NAMALWA (cell line): Measurements from ENCODE around the gene ADORA2B.
A peak's percentile ranks its signal among the peaks of the same experiment; 100 is the strongest.
"Not testable (repeated sequence)": the region's sequence is repeated elsewhere in the genome, so short reads cannot be mapped to it uniquely, and the experiment has no call there.

ENCODE experiments used
- DNase-seq: peaks from one replicate; pipeline ENCODE4 v3.0.0-alpha.2; 2015; ENCODE audit warnings: low spot score

The ADORA2B gene

GRCh38 chr17:15944759-15945526 lies at the start of gene ADORA2B:
Gene ADORA2B, plus strand, starts transcription at chr17:15945130. Its CDS starts 119 bp downstream, at chr17:15945249.
- DNase-seq: no peak

GRCh38 chr17:15896277-15896676 lies 48.7 kb upstream of the ADORA2B start:
- no peak for DNase-seq

GRCh38 chr17:15896834-15897233 lies 48.1 kb upstream of the ADORA2B start:
- no peak for DNase-seq

GRCh38 chr17:15899596-15899995 lies 45.3 kb upstream of the ADORA2B start:
- not testable (repeated sequence) for DNase-seq

GRCh38 chr17:15900871-15901270 lies 44.1 kb upstream of the ADORA2B start:
- DNase-seq: peak; percentile 1

- not testable (repeated sequence) for DNase-seq
These were observed 39.7 kb upstream of the ADORA2B start for GRCh38 chr17:15905236-15905635.

GRCh38 chr17:15907290-15907689 lies 37.6 kb upstream of the ADORA2B start:
- DNase-seq: no peak

- DNase-seq: no peak
These were observed 36.6 kb upstream of the ADORA2B start for GRCh38 chr17:15908378-15908777.

GRCh38 chr17:15909481-15909991 lies 35.4 kb upstream of the ADORA2B start:
- DNase-seq: no peak

- no peak for DNase-seq
These were observed 34.1 kb upstream of the ADORA2B start for GRCh38 chr17:15910791-15911190.

- not testable (repeated sequence) for DNase-seq
These were observed 33.2 kb upstream of the ADORA2B start for GRCh38 chr17:15911701-15912100.

GRCh38 chr17:15912416-15912955 lies 32.4 kb upstream of the ADORA2B start:
- DNase-seq: no peak

GRCh38 chr17:15913826-15914225 lies 31.1 kb upstream of the ADORA2B start:
- no peak for DNase-seq

- no peak for DNase-seq
These were observed 30.3 kb upstream of the ADORA2B start for GRCh38 chr17:15914400-15915170.

GRCh38 chr17:15915961-15916360 lies 29.0 kb upstream of the ADORA2B start:
- DNase-seq: no peak

GRCh38 chr17:15917021-15917437 lies 27.9 kb upstream of the ADORA2B start:
- DNase-seq: no peak

GRCh38 chr17:15917438-15918027 lies 27.4 kb upstream of the ADORA2B start:
- DNase-seq: no peak

- no peak for DNase-seq
These were observed 26.7 kb upstream of the ADORA2B start for GRCh38 chr17:15918261-15918660.

GRCh38 chr17:15918661-15919259 lies 26.2 kb upstream of the ADORA2B start:
- DNase-seq: no peak

GRCh38 chr17:15919466-15919865 lies 25.5 kb upstream of the ADORA2B start:
- DNase-seq: no peak

- DNase-seq: no peak
These were observed 24.1 kb upstream of the ADORA2B start for GRCh38 chr17:15920758-15921239.

- DNase-seq: no peak
These were observed 23.3 kb upstream of the ADORA2B start for GRCh38 chr17:15921640-15922039.
